Retinal pigment epithelial cell (primary cell): ENCODE results near the gene TRPM3.

Experiments
- DNase-seq: peaks from one replicate; pipeline ENCODE4 v3.0.0-alpha.2; 2010; ENCODE audit warnings: low read depth
- H3K4me3 ChIP-seq: 2 replicates; pipeline ENCODE4 v1.5.1; 2011; ENCODE audit warnings: mild to moderate bottlenecking, low read length, control low read depth, moderate library complexity
- CTCF ChIP-seq: conservative IDR thresholded peaks from 2 replicates; pipeline ENCODE4 v1.5.1; 2011; ENCODE audit warnings: low read depth, low read length, control low read depth, inconsistent platforms

Gene TRPM3

GRCh38 chr9:71121275-71122021 lies at the start of gene TRPM3:
Gene TRPM3, minus strand, starts transcription at chr9:71121621. Its CDS starts 267 bp downstream, at chr9:71121354.
- no peak for DNase-seq
- H3K4me3 ChIP-seq: no peak within 1 kb of the TSS
- TF ChIP-seq CTCF: no peak

- no peak for TF ChIP-seq CTCF
- DNase-seq: no peak
- H3K4me3 ChIP-seq: no peak overlapping the region
Observed at GRCh38 chr9:71168418-71168817, 47.0 kb upstream of the TRPM3 start.

GRCh38 chr9:71162126-71162525 lies 40.7 kb upstream of the TRPM3 start:
- no peak overlapping the region for H3K4me3 ChIP-seq
- no peak for DNase-seq
- TF ChIP-seq CTCF: no peak

GRCh38 chr9:71157731-71158130 lies 36.3 kb upstream of the TRPM3 start:
- no peak for TF ChIP-seq CTCF
- no peak for DNase-seq
- H3K4me3 ChIP-seq: no peak overlapping the region

GRCh38 chr9:71147368-71147767 lies 25.9 kb upstream of the TRPM3 start:
- H3K4me3 ChIP-seq: no peak overlapping the region

GRCh38 chr9:71146511-71146910 lies 25.1 kb upstream of the TRPM3 start:
- H3K4me3 ChIP-seq: no peak overlapping the region
- no peak for TF ChIP-seq CTCF
- no peak for DNase-seq

More at GRCh38 chr9:71147368-71147767, 25.9 kb upstream of the TRPM3 start:
- no peak for DNase-seq
- no peak for TF ChIP-seq CTCF

GRCh38 chr9:71145179-71145578 lies 23.8 kb upstream of the TRPM3 start:
- no peak overlapping the region for H3K4me3 ChIP-seq
- TF ChIP-seq CTCF: no peak
- DNase-seq: peak; percentile 17
